NCI-H510A treated with DMSO at 0.1 percent for 48 hours (cell line): Measurements from ENCODE around the gene SLC6A12.
"Not testable (repeated sequence)": the region's sequence is repeated elsewhere in the genome, so short reads cannot be mapped to it uniquely, and the experiment has no call there.

Experiments
- DNase-seq: peaks from one replicate; lab custom pipeline; 2025; lab: John Stamatoyannopoulos, UW

SLC6A12 gene

DNA sequence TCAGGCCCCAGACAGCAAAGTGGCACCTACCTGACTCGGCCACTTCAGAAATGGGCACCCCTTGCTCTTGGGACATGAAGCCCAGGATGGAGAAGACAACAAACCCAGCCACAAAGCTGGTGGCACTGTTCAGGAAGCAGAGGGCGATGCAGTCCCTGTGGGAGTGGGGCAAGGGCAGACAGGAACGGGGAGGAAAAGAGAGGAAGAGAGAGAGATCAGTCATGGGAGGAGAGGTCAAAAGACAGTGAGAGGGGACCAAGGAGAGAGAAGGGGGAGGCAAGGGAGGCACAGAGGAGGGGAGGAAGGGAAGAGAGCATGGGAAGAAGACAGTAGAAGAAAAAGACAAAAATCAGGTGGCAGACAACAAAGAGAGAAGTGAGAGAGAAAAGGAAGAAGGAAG is 16.6 kb downstream of the SLC6A12 start:
- no peak for DNase-seq

DNA sequence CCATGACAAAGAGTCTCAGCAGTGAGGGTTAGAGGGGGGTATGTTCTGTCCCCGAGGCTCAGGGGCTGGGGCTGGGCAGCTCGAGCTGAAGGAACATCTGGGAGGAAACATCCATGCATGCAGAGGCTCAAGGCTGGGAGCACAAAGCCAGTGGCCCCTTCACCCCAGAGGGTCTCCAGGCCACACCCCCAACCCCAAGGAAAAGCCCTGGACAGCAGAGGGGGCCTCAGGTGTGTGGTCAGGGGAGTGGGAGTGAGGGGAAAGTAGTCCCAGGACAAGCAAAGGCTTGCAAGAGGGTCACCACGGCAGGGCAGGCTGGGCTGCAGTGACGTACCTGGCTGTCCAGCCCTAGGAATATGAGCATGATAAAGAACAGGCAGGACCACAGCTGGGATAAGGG is 17.5 kb downstream of the SLC6A12 start:
- no peak for DNase-seq

DNA sequence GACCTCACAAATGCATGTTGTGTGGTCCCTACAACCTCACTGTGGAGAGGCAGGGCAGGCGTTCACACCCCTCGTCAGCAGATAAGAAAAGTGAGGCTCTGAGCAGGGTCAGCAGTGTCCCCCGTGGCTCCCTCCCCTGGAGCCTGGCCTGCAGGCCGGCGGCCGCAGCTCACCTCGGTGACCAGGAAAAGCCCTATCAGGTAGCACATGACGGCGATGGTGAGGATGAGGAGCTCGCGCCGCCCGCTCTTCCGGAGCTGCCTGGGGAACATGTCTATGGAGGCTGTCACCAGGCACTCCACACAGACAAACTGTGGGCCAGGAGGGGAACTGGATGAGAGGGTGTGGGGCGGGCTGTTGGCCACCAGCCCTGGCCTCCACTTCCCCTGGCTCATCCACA is 18.0 kb downstream of the SLC6A12 start:
- DNase-seq = no peak

DNA sequence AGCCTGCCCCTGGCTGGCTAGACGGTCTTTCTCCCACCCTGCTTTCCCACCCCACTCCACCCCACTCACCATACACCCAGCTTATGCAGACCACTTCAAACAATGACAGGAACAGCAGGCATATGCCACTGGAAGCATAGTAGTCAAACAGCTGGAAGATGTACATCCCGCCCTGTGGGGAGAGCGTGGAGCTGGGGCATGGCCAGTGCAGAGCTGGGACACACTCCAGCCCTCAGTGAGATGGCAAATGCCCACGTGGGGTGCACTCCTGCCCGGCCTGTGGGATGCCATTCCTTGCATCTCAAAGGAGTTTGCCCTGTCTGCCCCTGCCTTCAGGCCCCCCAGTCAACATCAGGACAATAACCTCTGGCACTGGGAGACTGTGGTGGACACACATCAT is 18.8 kb downstream of the SLC6A12 start:
- no peak for DNase-seq

DNA sequence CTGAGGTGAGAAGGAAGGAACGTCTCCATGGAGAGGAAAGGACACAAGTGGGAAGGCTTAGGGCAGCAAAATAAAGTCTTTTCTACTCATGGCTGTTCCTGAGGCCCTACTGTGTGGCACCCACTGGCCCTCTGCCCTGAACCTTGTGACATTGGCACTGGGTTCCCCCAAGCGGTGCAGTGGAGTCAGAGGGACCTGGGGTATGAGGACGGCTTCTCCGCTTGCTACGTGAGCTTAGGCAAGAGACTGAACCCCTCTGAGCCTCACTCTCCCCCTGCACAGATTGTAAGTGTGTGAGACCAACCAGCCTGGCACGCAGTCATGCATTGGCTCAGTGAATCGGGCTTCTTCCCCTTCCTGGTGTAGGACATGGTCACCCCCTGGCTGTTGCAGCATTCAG is 19.7 kb downstream of the SLC6A12 start:
- no peak for DNase-seq

DNA sequence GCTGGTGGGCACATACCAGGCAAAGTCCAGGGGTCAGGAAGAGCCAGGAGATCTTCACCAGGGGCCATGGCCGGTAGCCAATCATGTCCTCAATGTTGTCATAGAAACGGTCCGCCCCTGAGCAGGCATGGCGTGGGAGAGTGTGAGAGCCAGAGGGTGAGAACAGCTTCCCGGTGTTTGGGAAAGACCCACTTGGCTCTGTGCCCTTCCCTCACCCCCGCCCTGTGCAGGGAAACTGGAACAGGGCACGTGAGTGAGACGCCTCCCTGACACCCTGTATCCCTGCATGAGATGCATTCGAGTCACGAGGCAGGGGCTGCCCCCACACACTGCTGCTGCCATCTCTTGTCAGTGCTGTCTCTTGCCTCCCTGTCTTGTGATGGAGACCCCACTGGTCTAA is 20.7 kb downstream of the SLC6A12 start:
- no peak for DNase-seq

DNA sequence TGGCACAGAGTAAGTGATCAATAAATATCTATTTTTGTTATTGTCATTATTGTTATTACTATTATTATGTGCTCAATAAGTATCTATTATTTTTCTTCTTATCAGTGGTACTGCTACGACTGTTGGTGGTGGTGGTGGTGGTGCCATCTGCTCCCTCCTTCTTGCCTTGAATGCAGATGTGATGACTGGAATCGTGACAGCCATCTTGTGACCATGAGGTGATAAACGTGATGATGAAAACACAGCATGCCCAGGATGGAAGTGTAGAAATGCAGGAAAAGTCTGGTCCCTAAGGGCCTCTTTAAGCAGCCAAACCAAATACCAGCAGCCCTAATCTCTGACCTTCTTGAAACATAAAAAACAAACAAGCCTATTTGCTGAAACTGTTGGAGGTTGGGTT is 22.4 kb downstream of the SLC6A12 start:
- DNase-seq = no peak

DNA sequence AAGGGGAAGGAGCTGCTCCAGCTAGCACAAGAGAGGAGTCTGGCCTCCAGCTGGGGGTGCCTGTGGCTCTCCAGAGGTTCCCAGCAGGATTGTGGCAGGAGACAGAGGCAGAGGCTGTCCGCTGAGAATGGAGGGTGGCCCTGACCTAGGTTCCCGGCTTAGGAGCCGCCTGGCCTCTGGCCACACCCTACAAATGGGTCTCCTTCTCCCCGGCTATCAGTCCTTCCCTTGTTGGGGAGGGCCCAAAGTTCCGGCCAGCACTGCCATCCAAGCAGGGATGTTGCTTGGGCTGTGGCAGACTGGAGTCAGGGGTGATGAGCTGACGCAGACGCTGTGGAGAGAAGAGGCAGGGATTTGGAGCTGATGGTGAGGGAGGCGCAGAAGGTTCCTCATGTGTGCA is 23.1 kb downstream of the SLC6A12 start:
- DNase-seq = no peak

DNA sequence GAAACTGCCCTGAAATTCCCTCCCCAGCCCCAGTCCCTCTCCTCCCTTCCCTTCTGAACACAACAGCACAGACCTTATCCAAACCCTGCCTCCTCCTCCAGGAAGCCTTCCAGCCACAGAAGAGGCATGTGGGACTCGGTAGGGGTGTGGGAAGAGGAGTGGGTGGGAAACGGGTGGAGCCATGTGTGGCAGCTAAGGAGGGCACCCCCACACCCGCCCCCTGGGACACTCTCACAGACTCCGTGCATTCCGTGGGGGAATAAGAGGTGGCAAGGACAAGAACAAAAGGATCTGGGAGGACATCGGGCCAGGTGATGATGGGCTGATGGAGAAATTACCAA is 24.4 kb downstream of the SLC6A12 start:
- DNase-seq = no peak

DNA sequence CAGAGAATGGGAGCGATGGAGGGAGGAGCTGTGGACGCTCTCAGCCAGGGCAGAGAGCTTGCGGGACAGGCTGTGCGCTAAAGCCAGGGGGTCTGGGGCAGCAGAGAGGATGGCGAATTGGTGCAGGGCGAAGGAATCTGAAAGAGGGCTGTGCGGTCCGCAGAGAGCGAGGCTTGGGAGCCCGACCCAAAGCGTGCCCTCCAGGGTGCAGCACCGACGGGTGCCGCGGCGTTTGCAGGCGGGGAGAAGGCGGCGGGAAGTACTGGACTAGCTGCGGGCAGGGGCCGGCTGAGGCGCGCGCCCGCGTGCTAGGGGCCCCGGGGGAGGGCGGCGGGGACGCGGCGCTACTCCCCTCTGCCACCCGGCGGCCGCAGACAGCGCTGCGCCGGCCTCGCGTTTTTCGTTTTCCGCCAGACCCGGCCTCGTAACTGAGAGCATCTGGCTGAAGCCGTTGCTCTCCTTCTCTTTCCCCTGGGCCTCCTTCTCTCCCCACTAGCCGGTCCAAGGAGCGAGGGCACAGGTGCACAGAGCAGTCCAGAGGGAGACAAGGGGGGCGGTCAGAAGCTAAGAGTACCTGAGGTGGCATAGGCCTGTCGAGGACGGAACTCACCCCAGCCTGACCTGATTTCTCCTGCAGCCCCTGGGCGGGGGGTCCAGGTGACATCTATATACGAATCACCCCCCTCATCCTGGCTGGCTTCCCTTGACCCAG is 24.9 kb downstream of the SLC6A12 start:
- DNase-seq = peak; percentile 30

DNA sequence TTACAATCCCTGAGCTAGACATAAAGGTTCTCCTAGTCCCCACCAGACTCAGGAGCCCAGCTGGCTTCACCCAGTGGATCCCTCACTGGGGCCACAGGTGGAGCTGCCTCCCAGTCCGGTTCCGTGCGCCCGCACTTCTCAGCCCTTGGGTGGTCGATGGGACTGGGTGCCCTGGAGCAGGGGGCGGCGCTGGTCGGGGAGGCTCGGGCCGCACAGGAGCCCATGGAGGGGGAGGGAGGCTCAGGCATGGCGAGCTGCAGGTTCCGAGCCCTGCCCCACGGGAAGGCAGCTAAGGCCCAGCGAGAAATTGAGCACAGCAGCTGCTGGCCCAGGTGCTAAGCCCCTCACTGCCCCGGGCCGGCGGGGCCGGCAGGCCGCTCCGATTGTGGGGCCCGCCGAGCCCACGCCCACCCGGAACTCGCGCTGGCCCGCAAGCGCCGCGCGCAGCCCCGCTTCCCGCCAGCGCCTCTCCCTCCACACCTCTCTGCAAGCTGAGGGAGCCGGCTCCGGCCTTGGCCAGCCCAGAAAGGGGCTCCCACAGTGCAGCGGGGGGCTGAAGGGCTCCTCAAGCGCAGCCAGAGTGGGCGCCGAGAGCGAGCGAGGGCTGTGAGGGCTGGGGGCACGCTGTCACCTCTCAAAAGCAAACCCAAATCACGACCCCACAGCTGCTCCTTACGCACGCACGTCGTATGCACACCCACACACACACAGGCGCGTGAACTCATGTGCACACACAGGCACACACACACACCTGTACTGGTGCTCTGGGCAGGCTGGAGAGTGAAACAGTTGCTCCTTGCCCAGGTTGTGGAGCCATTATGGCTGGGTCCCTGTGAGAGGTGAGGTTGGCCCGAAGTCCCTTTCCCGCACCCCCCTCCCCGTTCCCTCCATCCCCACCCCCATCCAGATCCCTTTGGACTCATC is 25.7 kb downstream of the SLC6A12 start:
- DNase-seq = not testable (repeated sequence)

DNA sequence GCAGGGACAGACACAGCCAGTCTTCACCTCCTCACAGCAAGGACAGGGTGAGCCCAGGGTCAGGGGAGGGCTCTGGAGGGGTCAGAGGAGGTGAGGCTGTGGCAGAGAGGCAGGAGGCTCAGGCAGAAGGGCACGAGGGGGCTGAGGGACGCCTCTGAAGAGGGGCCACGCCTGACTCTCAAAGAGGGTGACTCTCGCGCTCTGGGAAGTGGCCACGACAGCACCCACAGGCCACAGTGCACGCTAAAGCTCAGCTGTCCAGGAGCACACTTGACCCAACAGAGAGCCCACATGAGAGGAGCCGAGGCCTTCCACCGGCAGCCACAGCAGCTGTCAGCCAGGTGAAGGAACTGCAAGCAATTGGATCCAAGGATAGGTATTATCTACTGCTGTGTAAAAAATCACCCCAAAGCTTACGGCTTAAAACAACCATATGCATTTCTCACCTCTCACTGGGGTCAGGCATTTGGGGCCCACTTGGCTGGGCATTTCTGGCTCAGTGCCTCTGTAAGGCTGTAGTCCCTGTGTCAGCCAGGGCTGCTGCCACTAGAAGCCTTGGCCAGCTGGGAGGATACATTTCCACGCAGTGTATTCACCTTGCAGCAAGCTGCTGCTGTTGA is 27.8 kb downstream of the SLC6A12 start:
- DNase-seq = no peak

DNA sequence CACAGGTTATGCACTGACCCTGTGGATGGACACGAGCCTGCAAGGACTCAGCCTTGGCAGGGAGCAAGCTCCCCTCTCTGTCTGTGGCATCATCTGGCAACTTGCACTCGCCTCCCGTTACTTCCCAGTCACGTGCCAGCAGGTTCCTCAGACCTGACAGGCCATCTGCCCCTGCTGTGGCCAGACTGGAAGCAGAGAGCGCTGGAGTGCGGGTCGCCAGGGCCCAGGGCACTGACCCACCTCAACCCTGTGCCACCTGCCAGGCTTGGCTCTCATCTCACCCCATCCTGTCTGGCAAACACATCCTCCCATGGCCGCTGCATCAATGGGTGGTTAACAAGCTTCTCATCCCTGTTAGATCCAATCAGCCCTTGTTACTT is 28.4 kb downstream of the SLC6A12 start:
- no peak for DNase-seq

DNA sequence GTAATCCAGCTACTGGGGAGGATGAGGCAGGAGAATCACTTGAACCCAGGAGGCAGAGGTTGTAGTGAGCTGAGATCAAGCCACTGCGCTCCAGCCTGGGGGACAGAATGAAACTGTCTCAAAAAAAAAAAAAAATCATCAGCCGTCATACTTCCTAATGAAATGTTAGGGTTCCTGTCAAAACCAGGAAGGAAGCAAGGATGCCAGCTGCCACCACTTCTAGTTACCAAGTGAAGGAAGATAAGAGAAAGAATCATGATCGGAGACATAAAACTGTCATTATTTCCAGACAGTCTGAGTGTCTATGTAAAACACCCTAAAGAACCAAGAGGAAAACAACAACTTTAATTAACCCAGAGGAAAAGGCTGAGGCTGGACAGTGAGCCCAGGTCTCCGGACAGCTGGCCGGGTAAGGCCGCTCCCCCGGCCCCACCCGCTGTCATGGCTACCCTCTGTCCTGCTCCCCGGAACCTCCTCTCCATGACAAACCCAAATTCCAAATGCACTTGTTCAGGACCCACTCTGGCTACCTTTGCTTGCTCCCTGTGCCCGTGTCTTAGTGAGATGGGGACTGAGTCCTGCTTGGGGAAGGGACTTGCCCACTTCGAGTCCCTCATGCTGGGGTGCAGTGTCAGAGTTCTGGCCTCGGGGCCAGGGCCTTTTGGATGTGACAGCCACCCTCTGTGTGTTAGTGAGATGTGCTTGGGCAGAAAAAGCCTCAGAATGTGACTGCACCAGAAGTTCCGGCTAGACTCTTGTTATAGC is 29.0 kb downstream of the SLC6A12 start:
- no peak for DNase-seq

DNA sequence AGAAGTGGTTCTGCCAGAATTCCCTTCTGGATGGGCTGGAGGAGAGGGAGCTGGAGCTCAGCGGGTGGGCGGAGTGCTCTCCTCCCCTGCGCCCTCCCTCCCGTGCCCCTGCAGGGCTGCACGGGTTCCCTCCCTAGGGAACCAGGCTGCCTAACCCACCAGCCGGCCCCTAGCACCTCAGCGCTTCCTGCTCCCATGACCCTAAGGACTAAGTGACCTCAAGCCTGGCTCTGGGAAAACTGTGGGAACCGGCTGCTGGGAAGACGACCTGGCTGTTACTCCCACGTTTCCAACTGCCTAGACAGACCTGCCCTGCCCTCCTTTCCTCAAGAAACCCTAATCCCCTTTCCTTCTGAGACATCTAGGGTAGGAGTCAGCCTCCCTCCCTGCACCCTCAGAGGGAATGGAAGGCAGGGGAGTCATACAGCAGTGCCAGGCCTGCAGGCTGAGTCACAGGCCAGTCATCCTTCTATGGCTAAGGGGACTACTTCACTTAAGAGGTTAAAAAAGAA is 31.5 kb downstream of the SLC6A12 start:
- no peak for DNase-seq

DNA sequence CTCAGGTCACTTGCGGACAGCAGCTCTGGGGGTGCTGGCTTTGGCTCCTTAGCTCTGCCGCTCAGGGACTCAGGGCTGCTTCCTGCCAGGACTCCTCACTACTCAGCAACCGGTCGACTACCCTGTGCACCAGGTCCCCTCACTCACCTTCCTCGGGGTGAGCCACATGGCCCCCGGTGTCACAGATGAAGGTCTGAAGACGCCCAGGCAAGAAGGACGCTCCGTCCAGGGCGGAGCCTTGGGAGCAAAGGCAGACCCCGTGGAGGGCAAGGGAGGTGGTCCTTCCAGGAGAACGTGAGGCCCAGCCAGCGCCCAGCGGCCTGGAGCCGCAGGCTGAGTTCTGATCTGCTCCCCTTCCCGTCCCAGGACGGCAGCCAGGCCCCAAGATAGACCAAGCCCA is 32.0 kb downstream of the SLC6A12 start:
- DNase-seq = no peak

DNA sequence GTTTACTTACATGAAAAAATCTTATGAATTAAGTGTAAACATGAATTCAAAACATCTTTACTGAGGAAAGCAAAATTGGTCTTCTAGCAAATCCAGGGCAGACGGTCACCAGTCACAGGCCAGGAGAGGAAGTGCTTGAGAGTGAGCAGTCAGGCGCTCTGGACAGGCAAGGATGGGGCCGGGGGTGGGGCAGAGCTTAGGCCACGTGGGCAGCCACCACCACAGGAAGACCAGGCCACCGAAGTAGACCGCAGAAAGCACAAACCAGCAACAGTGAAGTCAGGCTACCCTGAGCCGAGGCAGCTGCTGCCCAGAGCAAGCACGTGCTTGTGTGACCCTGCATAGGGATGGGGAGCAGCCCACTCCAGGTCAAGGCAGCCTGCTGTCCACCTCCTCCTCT is 33.5 kb downstream of the SLC6A12 start:
- peak; percentile 11 for DNase-seq

DNA sequence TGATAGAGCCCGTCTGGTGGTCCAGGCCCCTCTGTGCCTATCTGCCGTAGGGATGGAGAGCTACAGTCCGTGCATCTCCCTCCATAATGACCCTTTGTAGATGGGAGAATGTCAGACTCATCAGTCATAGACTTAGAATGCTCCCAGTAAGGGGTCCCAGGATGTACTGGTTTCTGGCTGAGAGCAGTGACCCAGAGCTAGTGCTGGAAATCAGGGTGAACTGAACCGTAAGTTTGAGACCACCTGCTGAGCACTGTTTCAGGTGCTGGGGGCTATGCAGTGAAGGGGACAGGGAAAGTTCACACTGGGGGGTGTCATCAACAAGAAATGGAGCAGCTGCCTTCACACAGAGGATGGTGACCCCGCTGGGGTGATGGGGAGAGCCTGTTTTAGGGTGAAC is 34.1 kb downstream of the SLC6A12 start:
- DNase-seq = no peak

DNA sequence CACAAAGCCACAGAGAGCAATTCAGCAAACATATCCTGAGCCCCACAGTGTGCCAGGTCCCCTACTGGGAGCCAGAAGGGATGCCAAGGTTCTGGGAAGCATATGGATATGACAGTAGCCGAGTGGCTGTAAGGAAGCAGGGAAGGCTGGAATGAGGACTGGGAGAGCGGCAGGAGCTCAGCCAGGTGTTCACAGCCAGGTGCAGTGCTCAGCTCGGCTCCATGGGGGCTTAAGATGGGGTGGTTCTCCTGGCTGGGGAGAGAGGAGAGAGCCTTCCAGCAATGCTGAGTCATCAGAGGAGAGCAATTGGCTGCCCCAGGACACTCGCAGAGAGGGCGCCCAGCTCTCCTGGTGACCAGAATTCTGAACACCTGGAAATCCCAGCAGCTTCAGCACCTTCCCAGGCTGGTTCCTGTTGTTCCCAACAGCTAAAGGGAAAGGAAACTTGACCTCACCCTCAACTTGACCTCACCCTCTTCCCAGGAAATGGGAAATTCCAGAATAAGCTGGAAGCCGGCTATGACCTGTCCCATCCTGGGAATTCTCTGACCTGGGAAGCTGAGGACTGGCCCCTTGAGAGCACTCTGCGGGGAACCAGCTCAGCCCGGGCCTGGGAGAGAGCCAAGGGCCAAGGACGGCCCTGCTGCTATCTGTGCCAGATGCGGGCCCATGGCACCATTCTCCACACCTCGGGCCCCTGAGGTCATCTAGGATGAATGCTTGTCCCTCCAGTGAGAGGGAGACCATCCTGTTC is 34.6 kb downstream of the SLC6A12 start:
- DNase-seq = peak; percentile 62

DNA sequence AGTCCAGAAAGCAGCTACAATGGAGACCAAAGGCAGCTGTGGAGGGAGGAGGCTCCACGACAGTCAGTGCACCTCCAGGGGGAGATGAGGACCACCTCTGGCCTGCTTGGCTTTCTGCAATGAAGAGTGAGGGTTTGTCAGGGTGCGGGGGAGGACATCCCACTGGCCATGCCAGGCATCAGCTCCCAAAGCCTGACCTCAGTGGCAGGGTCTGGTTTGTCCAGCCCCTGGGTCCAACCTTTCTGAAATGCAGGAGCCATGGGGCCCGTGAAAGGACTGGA is 35.2 kb downstream of the SLC6A12 start:
- no peak for DNase-seq

DNA sequence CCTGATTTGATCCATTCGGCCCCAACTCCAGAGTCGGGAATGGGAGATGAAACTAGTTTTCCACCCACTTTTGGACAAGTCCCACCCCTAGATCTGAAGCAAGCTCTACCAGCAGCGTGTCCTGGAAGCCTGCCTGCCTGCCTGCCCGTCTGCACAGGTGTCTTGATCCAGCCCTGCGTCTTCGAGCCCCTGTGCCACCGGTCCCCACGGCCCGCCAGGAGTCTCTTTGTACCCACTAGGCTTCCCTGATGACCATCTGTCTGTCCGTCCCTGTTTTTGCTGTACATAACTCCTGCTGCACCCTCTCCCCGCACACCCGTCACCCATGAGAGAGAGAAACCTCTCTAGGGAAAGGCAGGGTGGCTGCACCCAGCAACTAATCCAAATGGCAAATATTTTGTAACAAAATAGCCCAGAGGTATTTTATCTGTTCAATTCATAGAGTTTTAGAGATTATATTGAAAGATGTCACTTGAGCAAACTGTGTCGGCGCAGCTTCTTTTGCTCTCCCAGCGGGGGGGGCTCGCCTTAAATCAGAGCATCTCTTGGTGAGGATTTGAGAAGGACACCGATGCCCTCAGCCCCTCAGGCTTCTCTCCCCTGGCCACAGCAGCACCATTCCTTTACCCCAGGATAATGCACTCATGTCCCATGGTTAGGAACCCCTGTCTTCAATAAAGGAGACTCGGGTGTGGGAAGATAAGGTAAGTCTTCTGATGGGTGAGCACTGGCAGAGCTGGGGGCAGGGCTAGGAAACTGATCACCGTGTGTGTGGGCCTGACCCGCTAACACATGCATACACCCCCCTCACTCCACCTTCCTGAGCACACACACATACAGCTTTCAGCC is 35.8 kb downstream of the SLC6A12 start:
- DNase-seq = no peak
